GM18868 (cell line): ENCODE results near the gene BCAS3.
"Not testable (repeated sequence)": the region's sequence is repeated elsewhere in the genome, so short reads cannot be mapped to it uniquely, and the experiment has no call there.

ENCODE experiments used
- ATAC-seq: cut with Tn5 transposase; IDR thresholded peaks from one replicate; pipeline ENCODE4 v1.9.1; 2021; ENCODE audit warnings: mild to moderate bottlenecking, moderate library complexity; ENCODE audit not compliant: unreplicated experiment

The BCAS3 gene

GRCh38 chr17:60674637-60675036 lies 3.0 kb upstream of the BCAS3 start:
- not testable (repeated sequence) for ATAC-seq

GRCh38 chr17:60675997-60676396 lies 1.7 kb upstream of the BCAS3 start:
- ATAC-seq: no peak

GRCh38 chr17:60676758-60677307 lies 818 bp upstream of the BCAS3 start:
- no peak for ATAC-seq

GRCh38 chr17:60678118-60678444 lies 430 bp downstream of the BCAS3 start:
- ATAC-seq: no peak

DNA sequence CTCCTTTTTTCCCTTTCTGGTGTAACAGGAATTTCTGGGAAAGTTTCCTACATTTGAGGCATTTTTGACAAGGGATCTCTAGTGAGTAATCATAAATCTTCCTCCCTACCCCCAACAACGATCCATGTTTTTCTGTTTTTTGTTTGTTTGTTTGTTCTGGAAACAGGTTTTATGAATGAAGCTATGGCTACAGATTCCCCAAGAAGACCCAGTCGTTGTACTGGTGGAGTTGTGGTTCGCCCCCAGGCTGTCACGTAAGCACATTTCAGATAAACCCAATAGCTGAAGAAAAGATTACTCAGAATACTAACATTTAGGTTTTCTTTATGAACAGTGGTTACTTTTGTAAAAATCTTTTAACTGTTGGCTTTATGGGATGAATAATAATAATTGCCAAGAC lies 1.6 kb downstream of the BCAS3 start:
- ATAC-seq: no peak

- ATAC-seq: no peak
Observed at GRCh38 chr17:60680754-60681153, 3.1 kb downstream of the BCAS3 start.

GRCh38 chr17:60685437-60685836 lies 7.8 kb downstream of the BCAS3 start:
- no peak for ATAC-seq

GRCh38 chr17:60695960-60696359 lies 18.3 kb downstream of the BCAS3 start:
- no peak for ATAC-seq

DNA sequence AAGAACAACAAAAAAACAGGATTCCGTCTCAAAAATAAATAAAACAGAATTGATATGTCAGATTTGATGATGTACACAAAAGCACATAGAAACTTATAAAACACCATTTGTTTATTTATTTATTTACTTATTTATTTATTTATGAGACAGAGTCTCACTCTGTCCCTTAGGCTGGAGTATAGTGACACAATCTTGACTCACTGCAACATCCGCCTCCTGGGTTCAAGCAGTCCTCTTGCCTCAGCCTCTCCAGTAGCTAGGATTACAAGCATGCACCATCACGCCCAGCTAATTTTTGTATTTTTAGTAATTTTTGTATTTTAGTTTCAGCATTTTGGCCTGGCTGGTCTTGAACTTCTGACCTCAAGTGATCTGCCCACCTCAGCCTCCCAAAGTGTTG lies 21.4 kb downstream of the BCAS3 start:
- ATAC-seq: no peak

- ATAC-seq: no peak
Observed at GRCh38 chr17:60704170-60704569, 26.5 kb downstream of the BCAS3 start.

- ATAC-seq: no peak
Observed at GRCh38 chr17:60712675-60713074, 35.0 kb downstream of the BCAS3 start.

- no peak for ATAC-seq
Observed at GRCh38 chr17:60713608-60714007, 36.0 kb downstream of the BCAS3 start.

- no peak for ATAC-seq
Observed at GRCh38 chr17:60716766-60717165, 39.1 kb downstream of the BCAS3 start.

GRCh38 chr17:60717814-60718213 lies 40.2 kb downstream of the BCAS3 start:
- ATAC-seq: no peak

- ATAC-seq: no peak
Observed at GRCh38 chr17:60720763-60721531, 43.3 kb downstream of the BCAS3 start.

DNA sequence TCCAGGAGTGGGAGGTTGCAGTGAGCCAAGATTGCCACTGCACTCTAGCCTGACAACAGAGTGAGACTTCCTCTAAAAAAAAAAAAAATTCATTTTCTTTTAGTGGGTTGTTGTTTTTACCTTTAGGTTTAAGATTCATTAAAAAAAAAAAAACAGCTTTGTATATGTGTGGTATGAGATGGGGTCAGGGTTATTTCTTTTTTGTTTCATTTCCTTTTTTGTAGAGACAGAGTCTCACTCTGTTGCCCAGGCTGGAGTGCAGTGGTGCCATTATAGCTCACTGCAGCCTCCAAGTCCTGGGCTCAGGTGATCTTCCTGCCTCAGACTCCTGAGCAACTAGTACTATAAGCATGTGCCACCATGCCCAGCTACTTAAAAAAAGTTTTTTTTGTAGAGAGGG lies 47.0 kb downstream of the BCAS3 start:
- ATAC-seq: no peak

DNA sequence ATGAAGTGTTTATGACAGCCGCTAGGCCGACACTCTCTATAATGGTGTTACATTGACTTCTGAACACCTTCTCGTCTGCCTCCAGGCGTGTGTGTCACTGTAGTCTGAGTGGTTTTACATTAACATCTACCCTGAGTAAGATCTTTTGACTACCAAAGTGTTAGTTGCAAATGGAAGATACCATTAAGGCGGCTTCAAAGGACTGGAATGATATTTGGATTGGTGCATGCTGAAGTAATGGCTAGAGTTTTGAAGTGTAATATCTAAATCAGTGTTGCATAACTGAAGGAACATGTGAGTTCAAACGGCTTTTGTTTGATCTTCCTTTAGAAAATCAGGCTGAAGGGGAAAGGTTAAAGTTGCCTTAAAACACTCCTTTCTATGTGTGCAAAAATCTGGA lies 52.2 kb downstream of the BCAS3 start:
- ATAC-seq: no peak

DNA sequence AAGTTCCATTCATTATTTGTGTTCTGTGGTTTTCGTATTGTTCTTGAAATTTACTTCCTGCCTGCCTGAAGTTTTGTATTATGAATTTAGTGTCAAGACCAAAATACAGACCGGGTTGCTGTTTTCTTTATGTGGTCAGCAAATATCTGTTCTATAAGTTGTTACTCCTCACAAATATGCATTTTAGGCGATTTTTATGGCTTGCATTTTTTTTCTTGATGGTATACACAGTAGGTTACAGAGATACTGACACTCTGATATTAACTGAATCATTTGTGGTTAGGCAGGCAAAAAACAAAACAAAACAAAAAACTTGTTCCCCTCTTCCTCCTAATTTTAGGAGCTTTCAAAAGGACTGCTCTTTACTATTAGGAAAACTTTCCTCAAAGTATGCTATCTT lies 52.6 kb downstream of the BCAS3 start:
- ATAC-seq: no peak

- ATAC-seq: no peak
Observed at GRCh38 chr17:60738287-60738686, 60.6 kb downstream of the BCAS3 start.

DNA sequence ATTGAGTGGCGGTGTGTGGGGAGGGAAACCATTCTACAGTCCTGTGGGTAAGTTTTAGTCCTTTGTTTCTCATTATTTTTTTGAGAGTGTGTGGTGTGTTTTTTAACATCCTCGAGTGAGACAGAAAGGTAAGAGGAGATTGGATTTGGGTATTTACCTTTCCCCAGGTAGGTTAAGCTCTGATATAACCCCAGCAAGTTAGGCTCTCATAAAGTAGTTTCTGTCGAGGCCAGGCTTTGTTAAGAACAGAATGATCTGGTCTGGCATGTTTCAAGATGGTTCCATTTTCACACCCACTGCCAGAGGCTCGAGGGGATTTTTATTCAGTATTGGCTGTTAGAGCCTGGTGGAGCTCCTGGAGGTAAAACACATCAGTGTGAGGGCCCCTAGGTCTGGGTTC lies 62.9 kb downstream of the BCAS3 start:
- no peak for ATAC-seq

DNA sequence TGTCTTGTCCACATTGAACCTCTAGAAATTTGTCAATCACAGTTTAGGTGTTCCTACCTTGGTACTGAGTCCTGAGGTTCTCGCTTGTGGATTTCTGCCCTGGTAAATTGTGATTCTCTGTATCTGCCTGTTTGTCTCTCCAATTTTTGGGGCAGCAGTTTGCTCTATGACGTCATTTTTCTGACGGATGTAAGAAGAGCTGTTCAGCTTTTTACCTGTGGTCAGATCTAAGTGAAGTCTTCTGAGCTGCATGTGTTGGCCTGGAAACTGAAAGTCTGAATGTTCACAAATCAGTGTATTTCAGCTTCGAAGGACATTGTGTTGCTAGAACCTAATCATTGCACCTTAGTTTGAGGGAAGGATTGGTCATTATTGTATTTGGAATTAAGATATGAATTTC lies 63.4 kb downstream of the BCAS3 start:
- ATAC-seq: no peak

DNA sequence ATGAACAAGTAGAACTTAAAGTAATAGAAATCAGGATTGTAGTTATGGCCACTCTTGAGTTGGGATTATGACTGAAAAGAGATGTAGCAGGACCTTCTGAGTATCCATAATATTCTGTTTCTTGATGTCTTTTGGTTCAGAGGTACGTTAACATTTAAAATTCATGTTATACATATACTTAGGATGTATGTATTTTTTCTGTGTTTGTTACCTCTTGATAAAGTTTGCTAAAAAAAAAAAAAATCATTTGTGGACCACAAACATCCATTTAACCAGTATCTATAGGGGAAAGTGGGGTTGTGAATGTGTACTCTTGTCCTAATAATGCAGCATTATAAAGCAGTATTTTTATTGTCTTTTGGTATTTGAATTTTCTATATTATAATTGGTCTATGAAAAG lies 65.6 kb downstream of the BCAS3 start:
- no peak for ATAC-seq

DNA sequence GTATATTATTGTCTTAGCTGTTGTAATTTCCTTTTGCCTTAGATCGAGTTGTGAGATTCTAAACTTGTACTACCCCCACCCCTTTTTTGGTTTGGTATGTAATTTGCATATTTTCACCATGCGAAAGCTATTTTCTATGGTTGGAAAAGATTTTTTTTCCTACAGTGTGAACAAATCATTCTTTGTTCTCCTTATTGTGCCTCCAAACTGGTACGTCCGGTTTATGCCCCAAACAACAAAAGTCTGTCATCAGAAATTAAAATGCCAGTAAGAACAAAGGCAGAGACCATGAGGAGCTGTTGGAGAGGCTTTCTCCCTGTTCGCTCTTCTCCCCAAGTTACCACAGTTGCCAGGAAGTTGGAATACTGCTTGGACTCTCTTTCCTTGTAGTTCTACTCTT lies 66.1 kb downstream of the BCAS3 start:
- no peak for ATAC-seq
